Measurements from ENCODE around the gene MFRP. TPM values are rescaled to one million over a fixed set of nuclear protein-coding genes. Genes with fewer than 3 reads are reported as not detected.
A peak's percentile ranks its signal among the peaks of the same experiment; 100 is the strongest.

The MFRP gene
- total RNA-seq, 4 donors from 2014 or later: 0.15 TPM; not detected in 3

GRCh38 chr11:119339589-119340334 lies 6.7 kb downstream of the MFRP start:
- ATAC-seq: peak; percentile 71
- 20% methylated on average over 1 of the region's 86 CpGs; no CpG with 5 or more reads in 1 of the 2 donors for WGBS, 2 donors (ENCODE audit: low coverage in 1 of 2)
- peaks cover 0 to 19% of the 10 kb centered on the region in 2 donors for H3K36me3 ChIP-seq
- H3K4me1 ChIP-seq: peaks cover 0 to 73% (median 43%) of the 10 kb centered on the region in 3 donors
- TF ChIP-seq CTCF (IDR thresholded peaks at IDR 0.05) (peak in 3 of 4 experiments; percentile 92 to 98 (median 94)), POLR2A (IDR thresholded peaks at IDR 0.05) (peak in 1 of 2 donors; percentile 27), POLR2AphosphoS5 (IDR thresholded peaks at IDR 0.05) (no peak)
- peak overlapping the region; percentile 69 to 80 for H3K4me3 ChIP-seq
- no peaks in the 10 kb centered on the region for H3K9me3 ChIP-seq
- no peaks in the 10 kb centered on the region for H3K27me3 ChIP-seq
- H3K27ac ChIP-seq: peak overlapping the region; percentile 68 to 92 (median 86)

- H3K4me1 ChIP-seq: peaks cover 0 to 75% (median 43%) of the 10 kb centered on the region in 3 donors
- no peaks in the 10 kb centered on the region for H3K9me3 ChIP-seq
- H3K27me3 ChIP-seq: no peaks in the 10 kb centered on the region
- H3K4me3 ChIP-seq: peak overlapping the region; percentile 69 to 80
- 13% methylated on average over 3 of the region's 11 CpGs; no CpG with 5 or more reads in 1 of the 2 donors for WGBS, 2 donors (ENCODE audit: low coverage in 1 of 2)
- peak overlapping the region; percentile 4 to 92 (median 86) for H3K27ac ChIP-seq
- H3K36me3 ChIP-seq: peaks cover 0 to 19% of the 10 kb centered on the region in 2 donors
- no peak for ATAC-seq
- TF ChIP-seq EP300 (IDR thresholded peaks at IDR 0.05) (no peak), CTCF (IDR thresholded peaks at IDR 0.05) (no peak), POLR2AphosphoS5 (IDR thresholded peaks at IDR 0.05) (no peak), POLR2A (IDR thresholded peaks at IDR 0.05) (no peak)
Observed at GRCh38 chr11:119338965-119339588, 7.4 kb downstream of the MFRP start.

- peaks cover 0 to 19% of the 10 kb centered on the region in 2 donors for H3K36me3 ChIP-seq
- H3K27ac ChIP-seq: peak overlapping the region; percentile 4 to 92 (median 86)
- no peaks in the 10 kb centered on the region for H3K9me3 ChIP-seq
- H3K4me1 ChIP-seq: peaks cover 0 to 81% (median 43%) of the 10 kb centered on the region in 3 donors
- TF ChIP-seq POLR2A (IDR thresholded peaks at IDR 0.05): no peak
- no peak for TF ChIP-seq EP300 (IDR thresholded peaks at IDR 0.05)
- peak; percentile 84 to 91 (median 86) for TF ChIP-seq CTCF (IDR thresholded peaks at IDR 0.05)
- peak; percentile 26 for TF ChIP-seq POLR2AphosphoS5 (IDR thresholded peaks at IDR 0.05)
- 0 to 5% methylated on average over 11 to 12 of the region's 17 CpGs for WGBS, 2 donors (ENCODE audit: low coverage in 1 of 2)
- peak; percentile 29 for ATAC-seq
- peak overlapping the region in 1 of 2 donors; percentile 80 for H3K4me3 ChIP-seq
- no peaks in the 10 kb centered on the region for H3K27me3 ChIP-seq
Observed at GRCh38 chr11:119338318-119338890, 8.1 kb downstream of the MFRP start.

GRCh38 chr11:119337581-119338317 lies 8.8 kb downstream of the MFRP start:
- H3K27ac ChIP-seq: peak overlapping the region in 3 of 4 donors; percentile 85 to 92 (median 88)

More at GRCh38 chr11:119337581-119338317, 8.8 kb downstream of the MFRP start:
- Histone ChIP-seq H3K27me3 (no peaks in the 10 kb centered on the region), H3K4me1 (peaks cover 0 to 82% (median 43%) of the 10 kb centered on the region in 3 donors), H3K36me3 (peaks cover 0 to 19% of the 10 kb centered on the region in 2 donors), H3K4me3 (peak overlapping the region in 1 of 2 donors; percentile 80), H3K9me3 (no peaks in the 10 kb centered on the region)
- no CpG with 5 or more reads among the region's 9 CpGs for WGBS, 2 donors (ENCODE audit: low coverage in 1 of 2)
- no peak for TF ChIP-seq POLR2A (IDR thresholded peaks at IDR 0.05)
- no peak for TF ChIP-seq CTCF (IDR thresholded peaks at IDR 0.05)
- TF ChIP-seq POLR2AphosphoS5 (IDR thresholded peaks at IDR 0.05): no peak
- no peak for TF ChIP-seq EP300 (IDR thresholded peaks at IDR 0.05)
- ATAC-seq: no peak
